ENCODE data around the gene LMF1.

GRCh38 chr16:996681-997080, 25.9 kb upstream of the LMF1 start:
- TF ChIP-seq CTCF (IDR thresholded peaks at IDR 0.05; ENCODE audit: control extremely low read depth in 1 of 3, insufficient read depth in 1 of 3, low read depth in 1 of 3, low read length in 3 of 3) (no peak), POLR2A (IDR thresholded peaks at IDR 0.05; ENCODE audit: control extremely low read depth in 1 of 2, low read depth in 2 of 2, low read length in 2 of 2) (no peak), TCF12 (IDR thresholded peaks at IDR 0.05; ENCODE audit: low read depth, low read length) (no peak), TEAD4 (IDR thresholded peaks at IDR 0.05; ENCODE audit: low read depth, low read length) (no peak), JUND (IDR thresholded peaks at IDR 0.05; ENCODE audit: low read length) (no peak), EP300 (IDR thresholded peaks at IDR 0.05; ENCODE audit: borderline replicate concordance in 1 of 2, low read depth in 2 of 2, low read length in 2 of 2) (no peak), ASH2L (IDR thresholded peaks at IDR 0.05; ENCODE audit: low read length) (no peak), EZH2 (IDR thresholded peaks at IDR 0.05; ENCODE audit: low read depth, low read length, severe bottlenecking) (no peak), RAD21 (IDR thresholded peaks at IDR 0.05 in 1 of 2, conservative IDR thresholded peaks at IDR 0.05 in 1 of 2; ENCODE audit: low read depth in 2 of 2, low read length in 2 of 2) (no peak)

All from H1 (cell line).